GM18907 (cell line): ENCODE results near the gene ANKRD37.
A peak's percentile ranks its signal among the peaks of the same experiment; 100 is the strongest.

Experiments
- ATAC-seq: cut with Tn5 transposase; IDR thresholded peaks from one replicate; pipeline ENCODE4 v1.9.1; 2021; ENCODE audit warnings: mild to moderate bottlenecking, moderate library complexity; ENCODE audit not compliant: unreplicated experiment

ANKRD37 gene

GRCh38 chr4:185379326-185380295 is 17.0 kb upstream of the ANKRD37 start:
- ATAC-seq = no peak

DNA sequence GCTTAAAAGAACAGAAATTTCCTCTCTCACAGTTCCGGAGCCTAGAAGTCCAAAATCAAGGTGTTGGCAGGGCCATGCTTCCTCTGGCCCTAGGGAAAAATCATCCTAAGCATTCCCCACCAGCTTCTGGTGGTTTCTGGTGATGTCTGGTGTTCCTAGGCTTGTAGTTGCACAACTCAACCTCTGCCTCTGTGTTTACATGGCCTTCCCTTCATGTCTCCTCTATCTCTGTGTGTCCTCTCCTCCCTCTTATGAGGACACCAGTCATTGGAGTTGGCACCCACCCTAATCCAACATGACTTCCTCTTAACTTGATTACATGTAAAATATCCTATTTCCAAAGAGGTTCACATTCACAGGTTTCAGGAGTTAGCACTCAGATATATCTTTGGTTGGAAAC is 16.3 kb upstream of the ANKRD37 start:
- ATAC-seq = no peak

GRCh38 chr4:185381288-185382196 is 15.1 kb upstream of the ANKRD37 start:
- no peak for ATAC-seq

GRCh38 chr4:185382754-185383153 is 13.9 kb upstream of the ANKRD37 start:
- no peak for ATAC-seq

DNA sequence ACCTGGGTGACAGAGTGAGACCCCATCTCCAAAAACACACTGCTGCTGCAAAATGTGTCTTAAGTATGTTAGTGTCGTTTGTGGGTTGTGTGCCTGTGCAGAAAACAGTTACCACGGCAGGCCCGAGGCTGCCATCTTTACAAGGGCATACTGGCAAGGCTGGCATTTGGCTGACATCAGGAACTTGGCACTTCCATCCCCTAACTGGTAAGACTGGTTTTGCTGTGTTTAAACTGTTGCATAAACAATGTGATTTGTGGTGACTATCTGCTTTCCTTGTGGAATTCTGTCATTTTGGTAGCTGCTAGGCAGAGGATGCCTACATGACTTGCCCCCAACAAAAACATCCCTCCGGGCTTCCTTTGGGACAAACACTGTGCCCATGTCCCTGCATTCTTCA is 13.2 kb upstream of the ANKRD37 start:
- ATAC-seq = no peak

- ATAC-seq = no peak
These were observed 12.6 kb upstream of the ANKRD37 start for GRCh38 chr4:185384061-185384460.

DNA sequence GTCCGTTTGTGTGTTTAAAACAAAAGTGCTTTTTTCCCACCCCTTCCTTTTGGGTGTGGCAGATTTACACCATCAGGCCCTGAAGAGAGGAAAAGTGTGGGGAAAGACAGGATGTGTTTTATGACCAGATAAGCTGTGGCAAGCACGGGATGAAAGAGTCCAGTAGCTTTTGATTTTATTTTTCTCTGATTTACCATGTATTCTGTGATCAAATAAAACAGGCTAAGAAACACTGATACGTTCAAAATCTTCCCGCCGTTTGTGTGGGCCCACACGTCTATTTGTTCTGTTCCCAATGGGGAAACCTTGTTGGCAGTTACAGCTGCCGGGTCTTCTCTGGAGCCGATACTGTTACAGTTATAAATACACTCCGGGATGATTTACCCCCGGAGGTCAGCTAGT is 11.7 kb upstream of the ANKRD37 start:
- ATAC-seq = no peak

DNA sequence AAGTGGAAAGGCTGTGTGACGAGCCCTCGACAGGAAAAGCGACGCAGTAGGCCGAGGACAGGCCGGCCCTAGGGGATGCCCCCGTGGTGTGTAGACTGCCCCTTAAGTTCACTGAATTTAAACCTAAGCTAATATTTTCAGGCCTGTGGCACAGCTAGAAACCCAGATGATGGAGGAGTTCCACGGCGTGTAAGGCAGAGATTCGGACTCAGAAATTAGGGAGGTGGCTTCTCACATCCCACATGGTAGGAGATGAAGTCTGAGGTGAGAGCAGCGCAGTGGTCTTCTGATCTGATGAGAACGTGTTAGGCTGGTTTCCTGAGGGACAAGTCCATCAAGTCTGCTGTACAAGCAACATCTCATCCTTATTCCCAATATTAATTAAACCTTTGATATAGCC is 8.7 kb upstream of the ANKRD37 start:
- no peak for ATAC-seq

- no peak for ATAC-seq
These were observed 5.7 kb upstream of the ANKRD37 start for GRCh38 chr4:185390941-185391340.

- no peak for ATAC-seq
These were observed 4.5 kb upstream of the ANKRD37 start for GRCh38 chr4:185392156-185392555.

DNA sequence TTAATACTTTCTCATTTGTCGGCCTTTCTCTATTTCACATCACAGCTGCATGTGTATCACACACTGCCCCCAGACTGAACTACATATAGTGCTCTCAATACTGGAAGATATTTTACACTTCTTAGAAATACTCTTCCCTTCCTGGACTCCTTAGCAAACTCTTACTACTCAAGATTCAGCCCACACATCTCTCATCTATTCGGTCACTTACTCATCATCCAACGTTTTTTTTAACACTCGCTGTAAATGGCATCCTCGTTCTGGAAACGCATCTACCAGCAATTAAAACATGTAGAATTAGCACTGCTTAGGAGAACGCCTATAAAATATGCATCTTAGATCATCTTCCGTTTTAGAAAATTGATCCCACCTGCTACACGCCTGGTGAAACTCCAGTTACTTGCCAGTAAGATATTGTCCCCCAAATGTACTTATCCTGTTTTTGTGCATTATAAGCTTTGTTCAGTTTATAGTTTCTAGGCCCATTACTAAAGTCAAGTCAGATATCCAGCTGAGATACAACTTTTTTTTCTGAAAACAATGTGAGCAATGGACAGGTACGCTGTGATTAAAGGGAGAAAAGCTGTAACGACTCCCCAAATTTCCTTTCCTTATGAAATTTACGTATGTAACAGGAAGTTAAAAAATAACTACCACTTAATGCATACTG is 1.9 kb upstream of the ANKRD37 start:
- ATAC-seq = no peak

GRCh38 chr4:185395238-185395955 is 1.2 kb upstream of the ANKRD37 start, which contains the start of gene LRP2BP:
LRP2BP (minus strand) TSS chr4:185395924; CDS start chr4:185378186, 17,738 bp downstream.
- ATAC-seq = no peak

DNA sequence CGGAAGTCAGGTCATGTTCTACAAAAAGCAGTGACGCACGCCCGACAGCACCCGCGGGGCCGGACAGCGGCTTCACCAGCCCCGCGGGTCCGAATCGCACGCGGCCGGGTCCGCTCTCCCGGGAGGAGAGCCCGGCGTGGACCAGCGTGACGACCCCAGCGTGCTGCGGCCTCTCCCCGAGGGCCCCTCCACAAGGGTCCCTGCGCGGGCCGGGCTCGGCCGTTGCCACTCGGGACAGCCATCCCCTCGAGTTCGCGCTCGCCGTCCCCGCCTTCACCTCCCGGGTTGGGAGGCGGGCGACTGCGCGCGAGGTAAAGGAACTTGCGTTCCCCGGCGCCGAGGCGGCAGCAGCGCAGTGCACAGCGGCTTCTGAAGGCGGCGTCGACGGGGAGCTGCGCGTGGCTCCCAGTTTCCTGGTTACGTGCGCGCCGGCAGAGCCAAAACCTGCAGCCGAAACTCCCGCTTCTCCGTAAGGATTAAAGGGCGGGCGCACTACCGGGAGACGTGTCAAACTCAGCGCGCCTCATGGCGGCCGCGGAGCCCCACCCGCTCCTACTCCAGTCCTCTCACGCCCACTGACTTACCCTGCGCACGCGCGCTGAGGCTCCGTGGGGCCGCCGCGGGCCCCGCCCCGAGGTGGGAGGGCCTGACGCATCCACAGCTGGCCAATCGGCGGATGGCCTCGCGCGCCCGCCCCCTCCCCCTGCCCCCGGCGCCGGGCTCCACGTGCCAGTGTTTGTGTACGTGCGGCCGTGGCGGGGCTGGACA is 501 bp upstream of the ANKRD37 start:
- peak; percentile 81 for ATAC-seq

- no peak for ATAC-seq
These were observed 2.0 kb downstream of the ANKRD37 start for GRCh38 chr4:185398618-185399017.

GRCh38 chr4:185399466-185399865 is 2.8 kb downstream of the ANKRD37 start:
- no peak for ATAC-seq

DNA sequence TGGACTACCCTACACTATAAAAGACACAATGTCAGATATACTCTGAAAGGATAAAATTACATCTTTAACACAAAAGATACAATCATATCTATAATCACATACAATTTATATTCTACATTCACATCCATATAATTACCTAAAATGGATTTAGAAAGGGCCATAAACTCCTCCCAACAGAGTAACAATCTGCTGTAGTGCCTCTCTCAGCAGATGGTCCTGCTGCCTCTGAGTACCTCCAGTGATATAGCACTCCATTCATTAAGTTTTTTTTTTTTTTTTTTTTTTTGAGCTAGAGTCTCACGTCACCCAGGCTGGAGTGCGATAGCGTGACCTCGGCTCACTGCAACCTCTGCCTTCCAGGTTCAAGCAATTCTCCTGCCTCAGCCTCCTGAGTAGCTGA is 7.4 kb downstream of the ANKRD37 start:
- ATAC-seq = no peak

GRCh38 chr4:185405296-185405999 is 8.8 kb downstream of the ANKRD37 start:
- peak; percentile 70 for ATAC-seq

- no peak for ATAC-seq
These were observed 11.8 kb downstream of the ANKRD37 start for GRCh38 chr4:185408432-185408831.

DNA sequence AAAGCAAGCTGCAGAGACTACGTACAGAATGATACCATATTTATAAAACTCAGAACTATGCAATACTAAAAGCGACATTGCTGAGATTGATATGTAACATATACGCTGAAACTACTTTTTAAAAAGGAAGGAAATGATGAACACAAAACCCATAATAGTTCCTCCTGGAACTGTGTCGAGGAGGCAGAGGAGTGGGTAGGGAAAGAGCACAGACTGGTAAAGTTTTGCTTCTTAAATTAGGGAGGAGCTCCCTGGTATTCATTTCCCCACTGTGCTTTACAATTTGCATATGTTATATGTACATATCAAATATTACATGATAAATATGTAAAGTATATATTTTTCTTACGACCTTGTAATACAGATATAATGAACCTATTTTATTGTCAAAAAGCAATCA is 15.2 kb downstream of the ANKRD37 start:
- ATAC-seq = no peak
